ENCODE data around the gene UBXN10. TPM values are rescaled to one million over a fixed set of nuclear protein-coding genes. Genes with fewer than 3 reads are reported as not detected.
A peak's percentile ranks its signal among the peaks of the same experiment; 100 is the strongest.

The UBXN10 gene
- total and polyA plus RNA-seq, 2 of the 8 experiments (the other 6 are each of a cell fraction or from before 2014, with no cell fraction given), result 0.43 to 0.68 TPM

GRCh38 chr1:20212085-20212684 is 26.3 kb downstream of the UBXN10 start:
- H4K91ac ChIP-seq (replicated peaks; ENCODE audit: insufficient read length, low read length), result no peak overlapping the region
- no peak overlapping the region for H2AK5ac ChIP-seq (ENCODE audit: low read depth, low read length)
- H2BK20ac ChIP-seq (ENCODE audit: low read length), result 0 out of 2 replicates have a peak overlapping the region, but pooled peaks have one; percentile 48
- H2BK15ac ChIP-seq (ENCODE audit: low read length), result peak overlapping the region; percentile 100; the same call in 1 of the 2 replicates
- no peak overlapping the region for H2BK120ac ChIP-seq (replicated peaks; ENCODE audit: low read depth, low read length)
- H3K36me3 ChIP-seq (ENCODE audit: control insufficient read depth in 2 of 4, insufficient read depth in 4 of 4, low read length in 3 of 4), result no peaks in the 10 kb centered on the region
- H3K23ac ChIP-seq (ENCODE audit: insufficient read length), result no peak overlapping the region
- H3K56ac ChIP-seq (replicated peaks; ENCODE audit: insufficient read length, low read depth, low read length), result no peak overlapping the region
- no peaks in the 10 kb centered on the region for H3K79me2 ChIP-seq (ENCODE audit: control insufficient read depth in 1 of 2, insufficient read depth in 2 of 2, low read length in 2 of 2)
- DNase-seq (ENCODE audit: low read depth in 1 of 2, low spot score in 2 of 2) (no peak), FAIRE-seq (no peak)
- no peak overlapping the region for H3K27ac ChIP-seq (ENCODE audit: low read depth, low read length)
- H2BK12ac ChIP-seq (ENCODE audit: low read depth, low read length), result peak overlapping the region; percentile 95
- H3K4ac ChIP-seq (replicated peaks; ENCODE audit: insufficient read length, low read depth, low read length), result no peak overlapping the region
- H4K5ac ChIP-seq (ENCODE audit: insufficient read length, low read depth, low read length), result no peak overlapping the region
- H3K14ac ChIP-seq (ENCODE audit: insufficient read length), result no peak overlapping the region
- ChIA-PET CTCF (ENCODE audit: partially characterized antibody) (interaction anchor here (0.6 to 3.9 kb wide), 47 partner anchors 7 to 1543 kb away, joined by 3 to 32 read pairs (median 5); partner anchors contain the start of gene OTUD3), POLR2A (ENCODE audit: partially characterized antibody) (interaction anchor here (0.6 kb wide), 2 partner anchors 31 to 283 kb away, joined by 3 to 4 read pairs; no protein-coding TSS in a partner anchor)
- H2AFZ ChIP-seq (ENCODE audit: low read length), result peak overlapping the region; percentile 98; the same call in 1 of the 2 replicates
- no peak overlapping the region for H4K8ac ChIP-seq (ENCODE audit: extremely low read depth, insufficient read depth, low read length)
- H3K9ac ChIP-seq (replicated peaks in 1 of 4; ENCODE audit: extremely low read depth in 1 of 4, low read depth in 3 of 4, low read length in 3 of 4), result no peak overlapping the region
- 78% methylated on average over 11 of the region's 11 CpGs; no CpG with 5 or more reads in 1 of the 2 experiments for WGBS, 2 experiments (ENCODE audit: extremely low coverage in 1 of 2, insufficient coverage in 1 of 2, insufficient read length in 1 of 2, insufficient replicate concordance in 2 of 2, low coverage in 1 of 2, low lambda C conversion rate in 2 of 2, missing lambda C conversion rate in 1 of 2)
- no peak overlapping the region for H3K18ac ChIP-seq (ENCODE audit: extremely low read depth, low read length)
- H3K9me3 ChIP-seq (ENCODE audit: insufficient read depth in 2 of 2, low read depth in 1 of 2, low read length in 1 of 2), result no peaks in the 10 kb centered on the region
- H3K4me2 ChIP-seq (ENCODE audit: insufficient read depth in 1 of 2, low read depth in 2 of 2, low read length in 2 of 2), result no peak overlapping the region
- H3K4me3 ChIP-seq (ENCODE audit: extremely low read depth in 1 of 4, insufficient read depth in 2 of 4, low read depth in 3 of 4, low read length in 4 of 4), result no peak overlapping the region
- no peak overlapping the region for H2BK5ac ChIP-seq (ENCODE audit: low read depth, low read length)
- peaks cover 0 to 4% (median 2%) of the 10 kb centered on the region in 4 experiments; a peak in 3 of 7 replicates for H3K4me1 ChIP-seq (replicated peaks in 1 of 4; ENCODE audit: control insufficient read depth in 3 of 4, insufficient read depth in 4 of 4, low read length in 3 of 4)
- no peaks in the 10 kb centered on the region for H3K23me2 ChIP-seq (ENCODE audit: low read depth, low read length)
- H3K27me3 ChIP-seq (replicated peaks in 1 of 4; ENCODE audit: control insufficient read depth in 3 of 4, extremely low read depth in 1 of 4, insufficient read depth in 3 of 4, low read length in 3 of 4), result no peaks in the 10 kb centered on the region; a peak in 1 of 7 replicates
- H4K20me1 ChIP-seq (replicated peaks in 1 of 2; ENCODE audit: control insufficient read depth in 1 of 2, insufficient read depth in 2 of 2, low read length in 2 of 2), result no peaks in the 10 kb centered on the region
- H3K79me1 ChIP-seq (ENCODE audit: low read depth, low read length), result no peaks in the 10 kb centered on the region
- TF ChIP-seq SIRT6 (IDR thresholded peaks at IDR 0.05; ENCODE audit: low read length), result no peak
- no peak for TF ChIP-seq POLR2A (IDR thresholded peaks at IDR 0.05; ENCODE audit: control extremely low read depth in 1 of 2, low read depth in 2 of 2, low read length in 2 of 2)
- TF ChIP-seq BACH1 (IDR thresholded peaks at IDR 0.05; ENCODE audit: low read length), result no peak
- no peak for TF ChIP-seq CHD1 (IDR thresholded peaks at IDR 0.05; ENCODE audit: low read depth, low read length)
- TF ChIP-seq KDM5A (IDR thresholded peaks at IDR 0.05; ENCODE audit: low read length), result no peak
